Smooth muscle cell (in vitro differentiated cells): Measurements from ENCODE around the gene DLGAP3. TPM values are rescaled to one million over a fixed set of nuclear protein-coding genes. Genes with fewer than 3 reads are reported as not detected.

Source experiments
- DNase-seq: peaks from one replicate; lab custom pipeline; 2025; ENCODE audit not compliant: unreplicated experiment; lab: John Stamatoyannopoulos, UW
- H2AFZ ChIP-seq: fragments of 200-600 bp; sonication (generic); 2 replicates; pipeline ENCODE4 v1.6.0; 2016; ENCODE audit warnings: antibody characterized with exemption, low read depth, mild to moderate bottlenecking
- H3F3A ChIP-seq: fragments of 200-600 bp; sonication (generic); 2 replicates; pipeline ENCODE4 v1.6.0; 2017; ENCODE audit warnings: antibody characterized with exemption, low read depth
- H3K27ac ChIP-seq: fragments of 200-600 bp; sonication (generic); 2 replicates; pipeline ENCODE4 v1.5.1; 2016; ENCODE audit warnings: low read depth, mild to moderate bottlenecking
- H3K27me3 ChIP-seq: fragments of 200-600 bp; sonication (generic); 2 replicates; pipeline ENCODE4 v1.6.1; 2016; ENCODE audit warnings: low read depth, mild to moderate bottlenecking
- H3K36me3 ChIP-seq: fragments of 200-600 bp; sonication (generic); 2 replicates; pipeline ENCODE4 v1.5.1; 2016; ENCODE audit warnings: low read depth
- H3K4me1 ChIP-seq: fragments of 200-600 bp; sonication (generic); 2 replicates; pipeline ENCODE4 v1.5.1; 2016; ENCODE audit warnings: low read depth
- H3K4me2 ChIP-seq: fragments of 200-600 bp; sonication (generic); 2 replicates; pipeline ENCODE4 v1.6.0; 2016; ENCODE audit warnings: mild to moderate bottlenecking
- H3K4me3 ChIP-seq: fragments of 200-600 bp; sonication (generic); 2 replicates; pipeline ENCODE4 v1.5.1; 2016; ENCODE audit warnings: mild to moderate bottlenecking
- H3K79me2 ChIP-seq: fragments of 200-600 bp; sonication (generic); 2 replicates; pipeline ENCODE4 v1.6.0; 2016; ENCODE audit warnings: low read depth, mild to moderate bottlenecking
- H3K9ac ChIP-seq: fragments of 200-600 bp; sonication (generic); 2 replicates; pipeline ENCODE4 v1.6.0; 2016; ENCODE audit warnings: low read depth
- H3K9me3 ChIP-seq: fragments of 200-600 bp; sonication (generic); replicated peaks from 2 replicates; pipeline ENCODE4 v1.5.1; 2016; ENCODE audit warnings: low read depth
- H4K20me1 ChIP-seq: fragments of 200-600 bp; sonication (generic); 2 replicates; pipeline ENCODE4 v1.6.0; 2016; ENCODE audit warnings: low read depth
- CTCF ChIP-seq: fragments of 200-600 bp; sonication (generic); IDR thresholded peaks from 2 replicates; pipeline ENCODE4 v1.5.1; 2017; ENCODE audit warnings: borderline replicate concordance, mild to moderate bottlenecking, antibody characterized with exemption; ENCODE audit not compliant: insufficient read depth, poor library complexity, severe bottlenecking
- WGBS: methylation state at CpG from one replicate; pipeline ENCODE4 v1.1.7; 2016; ENCODE audit warnings: low lambda C conversion rate; 5-methylcytosine and 5-hydroxymethylcytosine counted together
- polyA plus RNA-seq: library from polyadenylated mRNA; unstranded; fragments of >200 nt; fragmentation: Nextera tagmentation; extraction: Ambion mirVana; gene quantifications from 2 replicates; pipeline ENCODE4 v1.2.1, GENCODE V29; 2016
- total RNA-seq: library from RNA; depleted of rRNA; stranded (reverse); fragments of >200 nt; gene quantifications from 2 replicates; pipeline ENCODE4 v1.2.3, GENCODE V29; 2014

DLGAP3 gene, protein sequence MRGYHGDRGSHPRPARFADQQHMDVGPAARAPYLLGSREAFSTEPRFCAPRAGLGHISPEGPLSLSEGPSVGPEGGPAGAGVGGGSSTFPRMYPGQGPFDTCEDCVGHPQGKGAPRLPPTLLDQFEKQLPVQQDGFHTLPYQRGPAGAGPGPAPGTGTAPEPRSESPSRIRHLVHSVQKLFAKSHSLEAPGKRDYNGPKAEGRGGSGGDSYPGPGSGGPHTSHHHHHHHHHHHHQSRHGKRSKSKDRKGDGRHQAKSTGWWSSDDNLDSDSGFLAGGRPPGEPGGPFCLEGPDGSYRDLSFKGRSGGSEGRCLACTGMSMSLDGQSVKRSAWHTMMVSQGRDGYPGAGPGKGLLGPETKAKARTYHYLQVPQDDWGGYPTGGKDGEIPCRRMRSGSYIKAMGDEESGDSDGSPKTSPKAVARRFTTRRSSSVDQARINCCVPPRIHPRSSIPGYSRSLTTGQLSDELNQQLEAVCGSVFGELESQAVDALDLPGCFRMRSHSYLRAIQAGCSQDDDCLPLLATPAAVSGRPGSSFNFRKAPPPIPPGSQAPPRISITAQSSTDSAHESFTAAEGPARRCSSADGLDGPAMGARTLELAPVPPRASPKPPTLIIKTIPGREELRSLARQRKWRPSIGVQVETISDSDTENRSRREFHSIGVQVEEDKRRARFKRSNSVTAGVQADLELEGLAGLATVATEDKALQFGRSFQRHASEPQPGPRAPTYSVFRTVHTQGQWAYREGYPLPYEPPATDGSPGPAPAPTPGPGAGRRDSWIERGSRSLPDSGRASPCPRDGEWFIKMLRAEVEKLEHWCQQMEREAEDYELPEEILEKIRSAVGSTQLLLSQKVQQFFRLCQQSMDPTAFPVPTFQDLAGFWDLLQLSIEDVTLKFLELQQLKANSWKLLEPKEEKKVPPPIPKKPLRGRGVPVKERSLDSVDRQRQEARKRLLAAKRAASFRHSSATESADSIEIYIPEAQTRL
- total RNA-seq, result not detected in 2 replicates
- not detected in 2 replicates for polyA plus RNA-seq

- Histone ChIP-seq H3K4me2 (peak within 1 kb of the TSS; percentile 87), H3K36me3 (no peaks in the 10 kb centered on the region), H3K9ac (no peak within 1 kb of the TSS), H2AFZ (no peak within 1 kb of the TSS), H4K20me1 (no peaks in the 10 kb centered on the region), H3K4me3 (peak within 1 kb of the TSS; percentile 46), H3K79me2 (no peaks in the 10 kb centered on the region), H3K9me3 (no peaks in the 10 kb centered on the region), H3K4me1 (no peaks in the 10 kb centered on the region), H3F3A (no peaks in the 10 kb centered on the region), H3K27me3 (peaks cover 78% of the 10 kb centered on the region), H3K27ac (no peak within 1 kb of the TSS)
- no peak for TF ChIP-seq CTCF
- WGBS, result 0% methylated on average over 9 of the region's 50 CpGs
- no peak for DNase-seq
Observed at GRCh38 chr1:34929497-34929852, at the start of gene DLGAP3. Gene DLGAP3 (minus strand): TSS chr1:34929650. CDS start chr1:34905383, 24,267 bp downstream.

DNA sequence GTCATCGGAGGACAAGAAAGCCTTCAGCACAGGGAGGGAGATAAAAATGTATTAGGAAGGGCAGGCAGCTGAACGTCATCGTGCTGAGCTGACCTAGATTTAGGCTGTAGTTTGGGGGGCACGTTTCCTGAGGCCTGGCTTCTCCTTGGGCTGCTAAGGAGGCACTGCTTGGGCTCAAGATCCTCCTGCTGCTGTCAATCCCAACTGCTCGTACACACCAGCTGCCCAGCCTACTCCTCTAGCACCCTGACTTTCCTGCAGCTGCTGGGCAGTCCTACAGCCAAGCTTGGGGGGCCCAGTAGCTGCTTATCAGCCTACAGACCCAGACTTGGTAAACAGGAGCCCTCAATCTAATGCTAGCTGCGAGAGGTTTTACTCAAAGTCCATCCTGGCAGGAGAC, 49.5 kb upstream of the DLGAP3 start:
- TF ChIP-seq CTCF, result no peak
- no peak overlapping the region for H3K4me2 ChIP-seq
- no peaks in the 10 kb centered on the region for H3F3A ChIP-seq
- no peaks in the 10 kb centered on the region for H3K79me2 ChIP-seq
- no peaks in the 10 kb centered on the region for H3K27me3 ChIP-seq
- no peak overlapping the region for H3K9ac ChIP-seq
- WGBS, result 86% methylated on average over 6 of the region's 6 CpGs
- H2AFZ ChIP-seq, result no peak overlapping the region
- H3K4me3 ChIP-seq, result no peak overlapping the region
- peaks cover 3% of the 10 kb centered on the region for H3K4me1 ChIP-seq
- H3K9me3 ChIP-seq, result no peaks in the 10 kb centered on the region
- DNase-seq, result no peak
- no peak overlapping the region for H3K27ac ChIP-seq
- H3K36me3 ChIP-seq, result no peaks in the 10 kb centered on the region
- no peaks in the 10 kb centered on the region for H4K20me1 ChIP-seq

DNA sequence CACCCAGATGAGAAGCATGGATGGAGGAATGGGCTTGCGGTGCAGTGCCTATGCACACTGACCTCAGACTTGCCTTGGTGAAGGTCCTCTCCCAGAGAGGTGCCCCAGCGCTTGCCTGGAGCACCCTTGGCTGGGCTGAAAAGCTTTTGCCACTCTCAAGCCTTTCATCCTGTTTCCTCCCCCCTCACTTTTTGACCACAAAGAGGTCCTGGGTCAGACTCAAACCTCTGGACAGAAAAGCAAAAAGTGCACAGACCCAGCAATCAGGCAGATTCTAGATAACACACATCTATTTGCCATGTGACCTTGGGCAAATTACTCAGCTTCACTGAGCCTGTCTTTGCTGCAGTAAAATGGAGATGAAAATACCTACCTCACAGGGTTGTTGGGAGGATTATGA, 48.4 kb upstream of the DLGAP3 start:
- H3F3A ChIP-seq, result no peaks in the 10 kb centered on the region
- no peak for TF ChIP-seq CTCF
- no peak overlapping the region for H3K4me2 ChIP-seq
- H2AFZ ChIP-seq, result no peak overlapping the region
- H3K4me1 ChIP-seq, result no peaks in the 10 kb centered on the region
- H3K79me2 ChIP-seq, result no peaks in the 10 kb centered on the region
- no peaks in the 10 kb centered on the region for H4K20me1 ChIP-seq
- no peak overlapping the region for H3K4me3 ChIP-seq
- no peak overlapping the region for H3K9ac ChIP-seq
- no peak for DNase-seq
- H3K27me3 ChIP-seq, result no peaks in the 10 kb centered on the region
- no peak overlapping the region for H3K27ac ChIP-seq
- WGBS, result 88% methylated on average over 1 of the region's 2 CpGs
- H3K9me3 ChIP-seq, result no peaks in the 10 kb centered on the region
- H3K36me3 ChIP-seq, result no peaks in the 10 kb centered on the region
